ENCODE data around the gene GASK1A. TPM values are rescaled to one million over a fixed set of nuclear protein-coding genes. Genes with fewer than 3 reads are reported as not detected.

The GASK1A gene
- polyA plus RNA-seq, 2 of the 4 experiments (the other 2 are of a cell fraction): not detected

GRCh38 chr3:42960786-42961185, 18.3 kb upstream of the GASK1A start:
- TF ChIP-seq REST (IDR thresholded peaks at IDR 0.05): no peak
- TF ChIP-seq HEYL (CRISPR knock-in tag; IDR thresholded peaks at IDR 0.05): no peak
- no peak for TF ChIP-seq CHD4 (IDR thresholded peaks at IDR 0.05; ENCODE audit: borderline replicate concordance)
- no peak for TF ChIP-seq FOSB (CRISPR knock-in tag; IDR thresholded peaks at IDR 0.05)
- TF ChIP-seq E2F6 (IDR thresholded peaks at IDR 0.05; ENCODE audit: borderline replicate concordance, low read depth): no peak
- TF ChIP-seq ZC3H11A (IDR thresholded peaks at IDR 0.05): no peak
- TF ChIP-seq JUNB (IDR thresholded peaks at IDR 0.05): no peak
- TF ChIP-seq KDM5A (IDR thresholded peaks at IDR 0.05): no peak
- no peak for TF ChIP-seq RAD21 (conservative IDR thresholded peaks at IDR 0.05 in 1 of 2, IDR thresholded peaks at IDR 0.05 in 1 of 2)
- no peak for TF ChIP-seq EHF (CRISPR knock-in tag; IDR thresholded peaks at IDR 0.05)
- TF ChIP-seq SREBF2 (IDR thresholded peaks at IDR 0.05): no peak
- no peak for TF ChIP-seq HOXA7 (CRISPR knock-in tag; IDR thresholded peaks at IDR 0.05)
- no peak for TF ChIP-seq POLR2A (IDR thresholded peaks at IDR 0.05; ENCODE audit: low read length)
- TF ChIP-seq NFE2L2 (conservative IDR thresholded peaks at IDR 0.05; ENCODE audit: low read length): no peak
- no peak for TF ChIP-seq ZFP36 (IDR thresholded peaks at IDR 0.05; ENCODE audit: borderline replicate concordance, partially characterized antibody)
- TF ChIP-seq CBX8 (IDR thresholded peaks at IDR 0.05): no peak
- TF ChIP-seq MAX (IDR thresholded peaks at IDR 0.05): no peak
- TF ChIP-seq EHMT2 (IDR thresholded peaks at IDR 0.05; ENCODE audit: low read depth): no peak
- DNase-seq (ENCODE audit: low read depth in 1 of 2, low spot score in 1 of 2) (no peak), ATAC-seq (no peak), FAIRE-seq (no peak)
- no peaks in the 10 kb centered on the region for H3K4me1 ChIP-seq
- 63% methylated on average over 1 of the region's 1 CpG for WGBS (ENCODE audit: missing lambda C conversion rate)
- H3K4me2 ChIP-seq: no peak overlapping the region
- ChIA-PET CTCF (interaction anchor here (1.0 to 3.5 kb wide), 14 partner anchors 11 to 1235 kb away, joined by 3 to 33 read pairs (median 6); partner anchors contain the start of gene GASK1A), POLR2A (no interaction called here)
- H3K27ac ChIP-seq: no peak overlapping the region
- H3K9me3 ChIP-seq: no peaks in the 10 kb centered on the region
- H3K4me3 ChIP-seq: no peak overlapping the region

GRCh38 chr3:42961633-42962032, 17.5 kb upstream of the GASK1A start:
- TF ChIP-seq SMC3 (IDR thresholded peaks at IDR 0.05) (peak; percentile 44; the same call in 2 of the 3 replicates), CTCF (IDR thresholded peaks at IDR 0.05) (peak; percentile 64), RAD21 (conservative IDR thresholded peaks at IDR 0.05 in 1 of 2, IDR thresholded peaks at IDR 0.05 in 1 of 2) (peak; percentile 62 to 66), KDM5A (IDR thresholded peaks at IDR 0.05) (no peak)
- ATAC-seq (peak; percentile 66; a peak in 5 of 6 replicates), FAIRE-seq (no peak), DNase-seq (ENCODE audit: low read depth in 1 of 2, low spot score in 1 of 2) (peak; percentile 6 to 30)
- H3K9me3 ChIP-seq: no peaks in the 10 kb centered on the region
- ChIA-PET POLR2A (no interaction called here), CTCF (interaction anchor here (0.6 to 3.5 kb wide), 31 partner anchors 10 to 1273 kb away, joined by 3 to 33 read pairs (median 3); partner anchors contain the start of genes GASK1A and POMGNT2)
- H3K4me3 ChIP-seq: no peak overlapping the region
- H3K27ac ChIP-seq: no peak overlapping the region
- whole genome bisulfite sequencing (ENCODE audit: missing lambda C conversion rate): 0% methylated on average over 4 of the region's 4 CpGs
- no peak overlapping the region for H3K4me2 ChIP-seq
- no peaks in the 10 kb centered on the region for H3K4me1 ChIP-seq

Measured in A549 (cell line).